Large intestine (tissue), 12 donors: ENCODE data around the gene TM9SF4. TPM values are rescaled to one million over a fixed set of nuclear protein-coding genes. Genes with fewer than 3 reads are reported as not detected.

Experiments used
- DNase-seq, 2 donors: peaks; one replicate each; pipeline versions ENCODE4 v3.0.0 to v3.0.0-alpha.2; 2013
- H3K27ac ChIP-seq: one replicate; pipeline ENCODE4 v1.5.1; 2013; ENCODE audit warnings: low read length
- H3K27me3 ChIP-seq: 2 replicates; pipeline ENCODE4 v1.6.1; 2013; ENCODE audit warnings: low read length; ENCODE audit not compliant: control insufficient read depth, insufficient read depth
- H3K36me3 ChIP-seq: 2 replicates; pipeline ENCODE4 v1.6.1; 2013; ENCODE audit warnings: low read length; ENCODE audit not compliant: control insufficient read depth, insufficient read depth
- H3K4me1 ChIP-seq: one replicate; pipeline ENCODE4 v1.6.1; 2013; ENCODE audit warnings: low read length; ENCODE audit not compliant: control insufficient read depth, insufficient read depth
- H3K4me3 ChIP-seq: one replicate; pipeline ENCODE4 v1.5.1; 2013; ENCODE audit warnings: low read length
- H3K9me3 ChIP-seq: one replicate; pipeline ENCODE4 v1.6.1; 2013; ENCODE audit warnings: mild to moderate bottlenecking, low read depth, low read length, moderate library complexity; ENCODE audit not compliant: control insufficient read depth
- WGBS: methylation state at CpG from one replicate; pipeline ENCODE4 v1.1.5; 2013; ENCODE audit warnings: low lambda C conversion rate; ENCODE audit not compliant: insufficient coverage; 5-methylcytosine and 5-hydroxymethylcytosine counted together
- long read RNA-seq, 11 donors: transcript quantifications; one replicate each; lab custom pipeline, GENCODE V29; 2026
- polyA plus RNA-seq: library from polyadenylated mRNA; unstranded; fragments of 120-200 nt; gene quantifications from one replicate; pipeline ENCODE4 v1.2.1, GENCODE V29; 2013

TM9SF4 gene, protein sequence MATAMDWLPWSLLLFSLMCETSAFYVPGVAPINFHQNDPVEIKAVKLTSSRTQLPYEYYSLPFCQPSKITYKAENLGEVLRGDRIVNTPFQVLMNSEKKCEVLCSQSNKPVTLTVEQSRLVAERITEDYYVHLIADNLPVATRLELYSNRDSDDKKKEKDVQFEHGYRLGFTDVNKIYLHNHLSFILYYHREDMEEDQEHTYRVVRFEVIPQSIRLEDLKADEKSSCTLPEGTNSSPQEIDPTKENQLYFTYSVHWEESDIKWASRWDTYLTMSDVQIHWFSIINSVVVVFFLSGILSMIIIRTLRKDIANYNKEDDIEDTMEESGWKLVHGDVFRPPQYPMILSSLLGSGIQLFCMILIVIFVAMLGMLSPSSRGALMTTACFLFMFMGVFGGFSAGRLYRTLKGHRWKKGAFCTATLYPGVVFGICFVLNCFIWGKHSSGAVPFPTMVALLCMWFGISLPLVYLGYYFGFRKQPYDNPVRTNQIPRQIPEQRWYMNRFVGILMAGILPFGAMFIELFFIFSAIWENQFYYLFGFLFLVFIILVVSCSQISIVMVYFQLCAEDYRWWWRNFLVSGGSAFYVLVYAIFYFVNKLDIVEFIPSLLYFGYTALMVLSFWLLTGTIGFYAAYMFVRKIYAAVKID
- 72.7 TPM for polyA plus RNA-seq
- long read RNA-seq, donor 1, transcript TM9SF4-202 (18 exons, 3,978 nt) = major isoform, 10 of 10 reads
- long read RNA-seq, donor 1, partial matches to known transcripts = 0 of 10 reads
- long read RNA-seq, donor 1, other reads (novel, unspliced or antisense) = 0 of 10 reads
- long read RNA-seq, donor 2, transcript TM9SF4-202 (18 exons, 3,978 nt) = major isoform, 5 of 12 reads
- long read RNA-seq, donor 2, partial matches to known transcripts = 5 of 12 reads
- long read RNA-seq, donor 2, other reads (novel, unspliced or antisense) = 0 of 12 reads
- long read RNA-seq, donor 3, transcript TM9SF4-202 (18 exons, 3,978 nt) = major isoform, 16 of 122 reads
- long read RNA-seq, donor 3, partial matches to known transcripts = 65 of 122 reads
- long read RNA-seq, donor 3, other reads (novel, unspliced or antisense) = 41 of 122 reads
- long read RNA-seq, donor 4, partial matches to known transcripts = 0 of 1 reads
- long read RNA-seq, donor 4, other reads (novel, unspliced or antisense) = 0 of 1 reads
- long read RNA-seq, donor 5, full-length matches to known transcripts = 7 of 7 reads
- long read RNA-seq, donor 5, partial matches to known transcripts = 0 of 7 reads
- long read RNA-seq, donor 5, other reads (novel, unspliced or antisense) = 0 of 7 reads
- long read RNA-seq, donor 6, partial matches to known transcripts = 32 of 36 reads
- long read RNA-seq, donor 6, other reads (novel, unspliced or antisense) = 0 of 36 reads
- long read RNA-seq, donor 7, partial matches to known transcripts = 0 of 3 reads
- long read RNA-seq, donor 7, other reads (novel, unspliced or antisense) = 0 of 3 reads
- long read RNA-seq, donor 8, transcript TM9SF4-202 (18 exons, 3,978 nt) = major isoform, 5 of 70 reads
- long read RNA-seq, donor 8, partial matches to known transcripts = 61 of 70 reads
- long read RNA-seq, donor 8, other reads (novel, unspliced or antisense) = 0 of 70 reads
- long read RNA-seq, donor 9, partial matches to known transcripts = 0 of 5 reads
- long read RNA-seq, donor 9, other reads (novel, unspliced or antisense) = 0 of 5 reads
- long read RNA-seq, donor 10, transcript TM9SF4-202 (18 exons, 3,978 nt) = major isoform, 8 of 10 reads
- long read RNA-seq, donor 10, partial matches to known transcripts = 0 of 10 reads
- long read RNA-seq, donor 10, other reads (novel, unspliced or antisense) = 0 of 10 reads
- long read RNA-seq, donor 11, transcript TM9SF4-202 (18 exons, 3,978 nt) = major isoform, 6 of 8 reads
- long read RNA-seq, donor 11, partial matches to known transcripts = 0 of 8 reads
- long read RNA-seq, donor 11, other reads (novel, unspliced or antisense) = 0 of 8 reads

DNA sequence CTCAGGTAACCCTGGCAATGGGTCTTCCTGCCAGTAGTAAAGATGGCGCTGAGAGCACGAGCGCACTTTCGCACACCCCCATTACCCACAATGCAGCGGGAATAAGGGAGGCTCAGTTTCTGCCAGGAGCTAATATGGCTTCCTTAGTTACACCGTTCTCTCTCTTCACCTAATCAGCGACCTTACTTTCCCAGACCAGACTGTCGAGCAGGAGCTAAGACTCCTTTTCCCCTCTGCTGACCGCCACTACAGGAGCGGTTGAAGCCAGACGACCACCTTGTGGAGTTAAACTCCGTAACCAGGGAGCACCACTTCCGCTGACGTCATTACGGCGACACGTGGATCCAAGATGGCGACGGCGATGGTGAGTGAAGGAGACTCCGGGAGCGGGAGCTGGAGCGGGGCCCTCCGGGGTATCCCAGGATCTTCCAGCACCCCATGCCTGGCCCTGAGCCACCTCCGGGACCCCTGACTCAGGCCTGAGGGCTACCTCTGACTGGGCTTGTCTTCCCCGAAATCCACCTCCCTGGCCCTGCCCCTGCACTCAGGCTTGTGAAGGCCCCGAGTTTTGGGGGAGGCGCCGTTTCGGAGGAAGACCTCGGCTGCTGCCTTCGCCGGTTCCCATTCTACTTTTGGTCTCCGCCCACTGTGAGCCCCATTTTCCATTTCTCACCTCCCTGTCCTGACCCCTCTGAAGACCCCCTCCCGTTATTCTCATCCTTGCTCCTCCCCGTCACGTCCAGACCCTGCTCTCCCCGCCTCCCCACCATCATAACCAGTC lies at the start of gene TM9SF4:
Gene TM9SF4 (plus strand): TSS at position 323 of the 781 bp plus-strand sequence. CDS start 27 bp downstream, at position 350.
- H3K27ac ChIP-seq = peak within 1 kb of the TSS; percentile 93
- no peaks in the 10 kb centered on the region for H3K27me3 ChIP-seq
- H3K4me1 ChIP-seq = peaks cover 20% of the 10 kb centered on the region
- 4% methylated on average over 4 of the region's 38 CpGs for WGBS
- DNase-seq = peak; percentile 91 to 97
- H3K36me3 ChIP-seq = no peaks in the 10 kb centered on the region
- peak within 1 kb of the TSS; percentile 85 for H3K4me3 ChIP-seq
- H3K9me3 ChIP-seq = no peaks in the 10 kb centered on the region

DNA sequence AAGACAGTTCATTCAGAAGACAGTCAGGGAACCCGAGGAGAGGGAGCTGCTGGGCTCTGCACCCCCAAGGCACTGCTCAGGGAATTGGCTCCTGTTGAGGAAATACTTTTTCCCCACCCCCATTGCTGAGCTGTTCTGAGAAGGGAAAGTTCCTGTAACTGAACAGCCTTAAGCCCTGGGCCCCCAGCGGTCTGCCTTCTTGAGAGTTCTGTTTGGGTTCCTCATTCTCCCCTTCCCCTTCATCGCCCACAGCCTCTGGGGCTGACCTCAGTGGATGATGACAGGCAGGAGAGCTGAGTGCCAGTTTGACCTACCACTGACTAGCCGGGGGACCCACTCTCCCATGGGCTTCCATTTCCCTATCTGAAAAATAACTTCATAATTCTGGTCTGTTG lies 46.7 kb upstream of the TM9SF4 start:
- no peak for DNase-seq
- no peak overlapping the region for H3K4me3 ChIP-seq
- no peaks in the 10 kb centered on the region for H3K9me3 ChIP-seq
- H3K36me3 ChIP-seq = no peaks in the 10 kb centered on the region
- H3K27ac ChIP-seq = no peak overlapping the region
- WGBS = no CpG with 5 or more reads among the region's 4 CpGs
- H3K27me3 ChIP-seq = peaks cover 24% of the 10 kb centered on the region
- no peaks in the 10 kb centered on the region for H3K4me1 ChIP-seq

DNA sequence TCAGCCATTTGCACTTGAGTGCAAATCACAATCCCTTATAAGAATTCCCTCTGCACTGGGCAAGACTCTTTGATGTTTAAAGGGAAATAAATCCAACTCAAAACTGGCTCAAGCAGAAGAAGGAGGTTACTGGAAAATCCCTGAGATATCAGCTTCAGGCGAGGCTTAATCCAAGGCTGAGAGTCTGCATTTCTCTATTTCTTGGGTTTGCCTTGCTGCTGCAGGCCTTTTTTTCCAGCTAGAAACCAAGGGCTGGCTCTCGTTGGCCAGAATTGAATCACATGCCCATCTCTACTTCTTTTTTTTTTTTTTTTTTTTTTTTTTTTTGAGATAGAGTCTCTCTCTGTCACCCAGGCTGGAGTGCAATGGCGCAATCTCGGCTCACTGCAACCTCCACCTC lies 45.8 kb upstream of the TM9SF4 start:
- Histone ChIP-seq H3K4me1 (no peaks in the 10 kb centered on the region), H3K4me3 (no peak overlapping the region), H3K36me3 (no peaks in the 10 kb centered on the region), H3K27me3 (peaks cover 17% of the 10 kb centered on the region), H3K27ac (no peak overlapping the region), H3K9me3 (no peaks in the 10 kb centered on the region)
- no peak for DNase-seq
- WGBS = 83% methylated on average over 1 of the region's 4 CpGs

DNA sequence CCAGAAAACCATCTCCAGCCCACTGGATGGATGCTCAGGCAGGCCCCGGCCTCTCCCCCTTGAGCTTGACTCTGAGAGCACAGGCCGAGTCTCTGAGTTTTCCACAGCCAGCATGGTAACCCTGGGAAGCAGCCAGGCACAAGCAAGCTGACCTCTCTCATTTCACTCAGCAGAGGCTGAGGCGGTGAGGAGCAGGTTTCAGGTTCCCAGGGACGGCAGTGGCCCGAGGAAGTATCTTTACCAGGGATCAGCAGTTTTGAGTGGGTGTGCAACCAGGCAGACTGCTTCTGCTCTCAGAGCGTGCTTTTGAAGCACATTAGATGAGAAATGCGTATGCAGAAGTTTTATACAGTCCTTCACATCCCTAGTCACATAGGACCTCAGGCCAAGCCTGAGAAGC lies 44.8 kb upstream of the TM9SF4 start:
- Histone ChIP-seq H3K9me3 (no peaks in the 10 kb centered on the region), H3K36me3 (no peaks in the 10 kb centered on the region), H3K27ac (no peak overlapping the region), H3K4me3 (no peak overlapping the region), H3K27me3 (peaks cover 13% of the 10 kb centered on the region), H3K4me1 (no peaks in the 10 kb centered on the region)
- no CpG with 5 or more reads among the region's 7 CpGs for WGBS
- no peak for DNase-seq

DNA sequence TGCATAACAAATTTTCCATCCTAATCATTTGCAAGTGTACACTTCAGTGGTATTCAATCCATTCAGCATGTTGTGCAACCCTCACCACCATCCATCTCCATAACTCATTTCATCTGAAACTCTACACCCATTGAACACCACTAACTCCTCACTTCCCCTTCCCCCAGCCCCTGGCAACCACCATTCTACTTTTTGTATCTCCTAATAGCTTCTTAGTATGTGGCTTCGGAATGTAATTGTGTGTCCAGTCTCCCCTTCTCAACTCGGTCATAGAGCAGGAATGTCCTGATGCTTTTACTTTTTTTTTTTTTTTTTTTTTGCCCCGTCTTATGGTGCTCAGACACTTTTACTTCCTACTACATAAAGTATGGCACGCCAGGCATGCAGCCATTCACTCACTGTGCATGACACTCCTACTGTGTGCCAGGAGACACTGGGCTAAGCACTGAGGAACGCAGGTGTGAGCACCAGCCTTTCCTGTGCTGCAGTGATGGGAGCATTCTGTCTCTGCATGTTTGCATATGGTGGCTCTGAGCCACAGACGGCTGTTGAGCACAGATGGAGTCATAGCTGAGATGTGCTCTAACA lies 42.2 kb upstream of the TM9SF4 start:
- DNase-seq = no peak
- 33% methylated on average over 1 of the region's 6 CpGs for WGBS

DNA sequence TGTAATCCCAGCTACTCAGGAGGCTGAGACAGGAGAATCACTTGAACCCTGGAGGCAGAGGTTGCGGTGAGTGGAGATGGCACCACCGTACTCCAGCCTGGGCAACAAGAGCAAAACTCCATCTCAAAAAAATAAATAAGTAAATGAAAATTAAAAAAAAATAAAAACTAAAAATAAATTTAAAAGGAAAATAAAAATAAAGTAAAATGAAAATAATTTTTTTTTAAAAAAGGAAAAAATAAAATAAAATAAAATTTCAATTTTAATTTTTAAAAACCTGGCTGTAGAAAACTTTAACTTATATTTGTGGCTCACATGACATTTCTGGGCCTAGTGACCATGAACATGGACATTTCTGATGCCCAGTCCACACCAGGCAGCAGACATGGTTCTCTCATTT lies 41.3 kb upstream of the TM9SF4 start:
- no peaks in the 10 kb centered on the region for H3K4me1 ChIP-seq
- DNase-seq = no peak
- no peak overlapping the region for H3K27ac ChIP-seq
- no peaks in the 10 kb centered on the region for H3K36me3 ChIP-seq
- WGBS = 79% methylated on average over 2 of the region's 2 CpGs
- no peaks in the 10 kb centered on the region for H3K9me3 ChIP-seq
- H3K27me3 ChIP-seq = peaks cover 11% of the 10 kb centered on the region
- H3K4me3 ChIP-seq = no peak overlapping the region

More for the DNA sequence above, 42.2 kb upstream of the TM9SF4 start:
- no peaks in the 10 kb centered on the region for H3K9me3 ChIP-seq
- no peaks in the 10 kb centered on the region for H3K4me1 ChIP-seq
- no peak overlapping the region for H3K27ac ChIP-seq
- H3K27me3 ChIP-seq = peaks cover 18% of the 10 kb centered on the region
- H3K4me3 ChIP-seq = no peak overlapping the region
- no peaks in the 10 kb centered on the region for H3K36me3 ChIP-seq

DNA sequence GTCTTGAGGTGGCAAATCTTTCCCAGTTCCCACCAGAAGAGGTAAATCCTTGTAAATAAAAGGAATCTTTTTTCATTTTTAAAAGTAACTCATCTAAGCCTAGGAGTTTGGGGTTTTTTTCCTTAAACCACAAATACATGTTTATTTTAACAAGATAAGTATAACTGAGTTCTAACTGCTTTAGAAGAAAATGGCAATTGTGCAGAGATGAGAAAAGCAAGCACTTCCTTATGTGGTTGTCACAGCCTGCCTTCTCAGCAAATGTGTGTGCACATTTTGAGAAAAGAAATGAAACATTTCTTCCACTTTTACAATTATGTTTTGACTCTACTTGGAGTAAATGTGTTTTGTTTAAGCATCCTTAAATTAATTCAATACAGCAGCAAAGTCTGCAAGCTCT lies 39.8 kb upstream of the TM9SF4 start:
- no peak for DNase-seq
- no peaks in the 10 kb centered on the region for H3K36me3 ChIP-seq
- no peaks in the 10 kb centered on the region for H3K9me3 ChIP-seq
- no peaks in the 10 kb centered on the region for H3K4me1 ChIP-seq
- peaks cover 11% of the 10 kb centered on the region for H3K27me3 ChIP-seq
- H3K27ac ChIP-seq = no peak overlapping the region
- H3K4me3 ChIP-seq = no peak overlapping the region

DNA sequence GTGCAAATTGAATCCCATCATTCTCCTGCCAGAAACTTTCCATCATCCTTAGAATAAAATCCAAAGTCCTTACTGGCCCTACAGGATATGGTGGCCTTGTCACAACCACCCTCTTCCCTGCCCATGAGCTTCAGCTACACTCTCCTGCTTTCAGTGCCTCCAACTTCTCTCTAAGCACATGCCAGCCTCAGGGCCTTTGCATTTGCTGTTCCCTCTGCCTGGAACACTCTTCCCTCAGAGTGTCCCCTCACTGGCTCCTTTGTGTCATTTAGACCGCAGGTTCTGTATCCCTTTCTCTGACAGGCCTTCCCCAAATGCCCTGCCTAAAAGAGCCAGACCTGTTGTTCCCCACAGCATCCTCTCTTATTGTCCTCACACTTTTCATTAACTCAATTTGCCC lies 39.2 kb upstream of the TM9SF4 start:
- no peak for DNase-seq
- WGBS = no CpG with 5 or more reads among the region's 1 CpG

More for the DNA sequence above, 39.2 kb upstream of the TM9SF4 start:
- Histone ChIP-seq H3K4me1 (no peaks in the 10 kb centered on the region), H3K9me3 (no peaks in the 10 kb centered on the region), H3K27ac (no peak overlapping the region), H3K27me3 (peaks cover 11% of the 10 kb centered on the region), H3K4me3 (no peak overlapping the region), H3K36me3 (no peaks in the 10 kb centered on the region)
